ENCODE data around the gene RCOR3.
"Not testable (repeated sequence)": the region's sequence is repeated elsewhere in the genome, so short reads cannot be mapped to it uniquely, and the experiment has no call there.

RCOR3 gene

GRCh38 chr1:211259638-211260126 lies 516 bp downstream of the RCOR3 start:
- H3K27ac ChIP-seq, result peak overlapping the region; percentile 97
- no peak for DNase-seq (ENCODE audit: low read depth, low spot score)

GRCh38 chr1:211260141-211261107 lies 1.3 kb downstream of the RCOR3 start:
- H3K27ac ChIP-seq, result peak overlapping the region; percentile 97
- DNase-seq (ENCODE audit: low read depth, low spot score), result no peak

- DNase-seq (ENCODE audit: low read depth, low spot score), result no peak
- H3K27ac ChIP-seq, result peak overlapping the region; percentile 97
These were observed 2.1 kb downstream of the RCOR3 start for GRCh38 chr1:211261229-211261628.

GRCh38 chr1:211263022-211263421 lies 3.9 kb downstream of the RCOR3 start:
- not testable (repeated sequence) for DNase-seq (ENCODE audit: low read depth, low spot score)

GRCh38 chr1:211267204-211267857 lies 8.2 kb downstream of the RCOR3 start:
- no peak for DNase-seq (ENCODE audit: low read depth, low spot score)
- H3K27ac ChIP-seq, result no peak overlapping the region

More at GRCh38 chr1:211263022-211263421, 3.9 kb downstream of the RCOR3 start:
- not testable (repeated sequence) for H3K27ac ChIP-seq

GRCh38 chr1:211279340-211279739 lies 20.2 kb downstream of the RCOR3 start:
- DNase-seq (ENCODE audit: low read depth, low spot score), result no peak
- H3K27ac ChIP-seq, result no peak overlapping the region

GRCh38 chr1:211280910-211281309 lies 21.7 kb downstream of the RCOR3 start:
- no peak for DNase-seq (ENCODE audit: low read depth, low spot score)
- no peak overlapping the region for H3K27ac ChIP-seq

GRCh38 chr1:211281320-211282022 lies 22.3 kb downstream of the RCOR3 start:
- no peak overlapping the region for H3K27ac ChIP-seq
- DNase-seq (ENCODE audit: low read depth, low spot score), result no peak

- DNase-seq (ENCODE audit: low read depth, low spot score), result no peak
- no peak overlapping the region for H3K27ac ChIP-seq
These were observed 22.8 kb downstream of the RCOR3 start for GRCh38 chr1:211282023-211282373.

GRCh38 chr1:211285196-211285595 lies 26.0 kb downstream of the RCOR3 start:
- no peak for DNase-seq (ENCODE audit: low read depth, low spot score)
- no peak overlapping the region for H3K27ac ChIP-seq

- H3K27ac ChIP-seq, result no peak overlapping the region
- no peak for DNase-seq (ENCODE audit: low read depth, low spot score)
These were observed 28.1 kb downstream of the RCOR3 start for GRCh38 chr1:211287218-211287617.

GRCh38 chr1:211292411-211292810 lies 33.2 kb downstream of the RCOR3 start:
- DNase-seq (ENCODE audit: low read depth, low spot score), result no peak
- H3K27ac ChIP-seq, result no peak overlapping the region

- no peak overlapping the region for H3K27ac ChIP-seq
- DNase-seq (ENCODE audit: low read depth, low spot score), result no peak
These were observed 37.2 kb downstream of the RCOR3 start for GRCh38 chr1:211296396-211296795.

GRCh38 chr1:211305044-211305443 lies 45.9 kb downstream of the RCOR3 start:
- peak overlapping the region; percentile 5 for H3K27ac ChIP-seq
- no peak for DNase-seq (ENCODE audit: low read depth, low spot score)

- DNase-seq (ENCODE audit: low read depth, low spot score), result no peak
- H3K27ac ChIP-seq, result no peak overlapping the region
These were observed 50.5 kb downstream of the RCOR3 start for GRCh38 chr1:211309617-211310016.

GRCh38 chr1:211313392-211313791 lies 54.2 kb downstream of the RCOR3 start:
- DNase-seq (ENCODE audit: low read depth, low spot score), result no peak

GRCh38 chr1:211318576-211319280 lies 59.6 kb downstream of the RCOR3 start:
- no peak for DNase-seq (ENCODE audit: low read depth, low spot score)
- H3K27ac ChIP-seq, result no peak overlapping the region

More at GRCh38 chr1:211313392-211313791, 54.2 kb downstream of the RCOR3 start:
- H3K27ac ChIP-seq, result no peak overlapping the region

GRCh38 chr1:211319892-211320291 lies 60.7 kb downstream of the RCOR3 start:
- no peak for DNase-seq (ENCODE audit: low read depth, low spot score)
- H3K27ac ChIP-seq, result no peak overlapping the region

GRCh38 chr1:211320980-211321379 lies 61.8 kb downstream of the RCOR3 start:
- no peak overlapping the region for H3K27ac ChIP-seq
- no peak for DNase-seq (ENCODE audit: low read depth, low spot score)

GRCh38 chr1:211321646-211322045 lies 62.5 kb downstream of the RCOR3 start:
- H3K27ac ChIP-seq; DNase-seq (ENCODE audit: low read depth, low spot score): not testable (repeated sequence)

Data from epithelial cell of prostate (primary cell).